Heart right ventricle (tissue), 16 donors: ENCODE results near the gene ABHD12. TPM values are rescaled to one million over a fixed set of nuclear protein-coding genes. Genes with fewer than 3 reads are reported as not detected.
A peak's percentile ranks its signal among the peaks of the same experiment; 100 is the strongest.

Experiments
- ATAC-seq, 8 donors: fragments of 200-7000 bp; cut with Tn5 transposase; one replicate each; pipeline ENCODE4 v1.9.1; 2020; ENCODE audit warnings: mild to moderate bottlenecking in 8 of 8, moderate library complexity in 8 of 8, moderate number of reproducible peaks in 1 of 8
- DNase-seq, 2 donors: peaks; one replicate each; pipeline ENCODE4 v3.0.0-alpha.2; 2020
- H3K27ac ChIP-seq, 10 donors: fragments of 200-600 bp; sonication (generic) in 2 of 10; one replicate each; pipeline versions ENCODE4 v1.5.0 to v1.8.0; 2020 to 2022; ENCODE audit warnings: mild to moderate bottlenecking in 3 of 10
- H3K27me3 ChIP-seq, 7 donors: fragments of 200-600 bp; one replicate each; pipeline ENCODE4 v1.8.0; 2021 to 2022; ENCODE audit warnings: mild to moderate bottlenecking in 2 of 7
- H3K36me3 ChIP-seq, 9 donors: fragments of 200-600 bp; sonication (generic) in 1 of 9; one replicate each; pipeline versions ENCODE4 v1.5.0 to v1.8.0; 2020 to 2022; ENCODE audit warnings: mild to moderate bottlenecking in 2 of 9
- H3K4me1 ChIP-seq, 9 donors: fragments of 200-600 bp; sonication (generic) in 1 of 9; one replicate each; pipeline versions ENCODE4 v1.5.0 to v1.8.0; 2020 to 2022; ENCODE audit warnings: mild to moderate bottlenecking in 4 of 9
- H3K4me3 ChIP-seq, 10 donors: fragments of 200-600 bp; sonication (generic) in 2 of 10; one replicate each; pipeline versions ENCODE4 v1.5.0 to v1.8.0; 2020 to 2022; ENCODE audit warnings: mild to moderate bottlenecking in 7 of 10, moderate library complexity in 2 of 10
- H3K9me3 ChIP-seq, 11 donors: fragments of 200-600 bp in 10 of 11; sonication (generic) in 2 of 11; one replicate each; pipeline versions ENCODE4 v1.5.0 to v1.8.0; 2013 to 2022; ENCODE audit warnings: mild to moderate bottlenecking in 2 of 11, control low read depth in 1 of 11, moderate library complexity in 1 of 11
- WGBS, 2 donors: extraction: QIAGEN DNeasy Blood & Tissue Kit; methylation state at CpG; one replicate each; pipeline ENCODE4 v1.1.7; 2013; ENCODE audit warnings: inconsistent platforms in 1 of 2; 5-methylcytosine and 5-hydroxymethylcytosine counted together
- intact Hi-C, 10 donors: fragments of 100-400 bp; cut with DNase I; formaldehyde crosslinking; loops; one replicate each; pipeline versions ENCODE4 v1.11.1 to v1.14.2; 2022
- polyA plus RNA-seq, 2 donors: library from polyadenylated mRNA; stranded (reverse); fragments of 200-250 nt; gene quantifications; one replicate each; pipeline ENCODE4 v1.2.3, GENCODE V29; 2013
- total RNA-seq, 10 donors: library from RNA; stranded (reverse); fragmentation: NEBNext Ultra II Directional in 3 of 10; extraction: Animal tissue kit (Norgen Biotek cat#: 25700) in 3 of 10; gene quantifications; one replicate each; pipeline versions ENCODE4 v1.2.1 to v1.2.4, GENCODE V29; 2021 to 2023
- TF ChIP-seq, protein P1 (sequence below), 9 donors: fragments of 200-600 bp; sonication (generic) in 2 of 9; IDR thresholded peaks; one replicate each; pipeline versions ENCODE4 v1.5.0 to v1.8.0; 2021 to 2022; ENCODE audit warnings: antibody characterized with exemption in 9 of 9, mild to moderate bottlenecking in 5 of 9, moderate library complexity in 1 of 9
- donor health status: Arrhythmogenic right ventricular cardiomyopathy.
- donor health status: ischemic (EF 13 %, LVEDD 7.1; RV severe dilation, severe dysfunction).
- donor health status: healthy with polysubstance abuse.
- donor health status: DM: no; HTN: yes; CAD: no.
- donor health status: DM: no; HTN: no; CAD: no.
- donor health status: ischemic (EF 25% LVEDD 6.9; RV normal size, moderate dysfunction).
- donor health status: ischemic (EF 25% LVEDD 5.7; RV mildly dilated, moderate dysfunction).
- donor health status: healthy.
- donor health status: DM: yes; HTN: yes; CAD: no.
- donor health status: Ischemic cardiomyopathy.
- donor health status: ischemic (EF 35%, LVEDD 5.7; RV mildly dilated, moderate dysfunction).
- donor health status: nonischemic (EF 11% LVEDD 7.7; RV severe dilation, severe dysfunction).
- donor health status: DM: yes; HTN: yes; CAD: no.
- donor health status: PGD.
- donor health status: ischemic (EF 29% LVEDD 5.4; RV normal size, mild dysfunction).
- donor health status: nonischemic (EF 23%, LVEDD 6.1; RV moderate dilation, normal function).

The ABHD12 gene
- total and polyA plus RNA-seq, 12 donors, result 21.1 to 41.3 (median 28.1) TPM

DNA sequence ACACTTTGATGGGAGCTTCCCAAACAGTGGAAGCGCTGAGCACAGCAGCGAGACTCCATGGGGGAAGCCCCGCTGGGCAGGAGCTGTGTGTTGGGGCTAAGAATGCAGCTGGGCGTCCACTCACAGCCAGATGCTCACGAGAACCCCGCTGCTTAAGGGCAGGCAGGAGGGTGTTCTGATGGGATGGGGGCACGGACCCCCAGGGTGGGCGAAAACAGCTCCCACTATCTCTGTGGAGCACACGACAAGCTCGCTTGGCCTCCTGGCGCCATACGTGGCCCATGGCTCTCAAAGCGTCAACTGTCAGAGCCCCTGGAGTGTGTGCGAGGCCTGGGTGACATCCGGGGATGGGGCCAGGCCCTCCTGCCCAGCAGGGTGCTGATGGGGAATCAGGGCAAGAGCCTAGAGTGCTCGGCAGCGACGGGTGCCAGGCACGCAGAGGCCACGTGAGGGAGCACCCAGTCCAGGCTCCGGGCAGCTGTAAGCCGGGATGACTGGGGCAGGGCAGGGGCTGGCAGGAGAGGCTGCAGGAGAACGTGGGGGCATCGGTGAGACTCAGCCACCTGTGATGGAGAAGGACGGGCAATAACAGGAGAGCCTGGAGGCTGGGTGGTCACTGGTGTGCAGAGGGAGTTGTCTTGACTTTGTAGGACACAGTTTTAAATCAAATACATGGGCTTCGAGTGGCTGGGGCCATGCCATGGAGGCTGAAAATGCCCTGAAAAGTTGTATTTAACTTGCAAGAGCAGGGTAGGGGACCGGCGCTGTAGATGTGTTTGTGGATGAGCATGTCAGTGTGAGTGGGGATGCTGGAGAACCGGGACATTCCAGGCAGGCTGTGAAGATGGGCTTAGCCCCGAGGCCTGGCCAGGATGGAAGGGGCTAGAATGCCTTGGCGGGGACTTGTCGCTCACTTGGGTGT, 115.5 kb downstream of the ABHD12 start:
- Histone ChIP-seq H3K4me3 (no peak overlapping the region), H3K4me1 (peaks cover 0 to 79% (median 43%) of the 10 kb centered on the region in 9 donors), H3K9me3 (no peaks in the 10 kb centered on the region), H3K36me3 (peaks cover 0 to 99% (median 71%) of the 10 kb centered on the region in 9 donors), H3K27me3 (no peaks in the 10 kb centered on the region), H3K27ac (peak overlapping the region in 8 of 10 donors; percentile 31 to 73 (median 46))
- peak; percentile 44 to 72 (median 64) for ATAC-seq
- DNase-seq, result peak; percentile 54 to 71
- intact Hi-C loops, result loop anchor here in 1 of 10 donors (2.0 kb wide), 1 partner anchor 22 kb away; no protein-coding TSS in a partner anchor
- TF ChIP-seq, protein P1, sequence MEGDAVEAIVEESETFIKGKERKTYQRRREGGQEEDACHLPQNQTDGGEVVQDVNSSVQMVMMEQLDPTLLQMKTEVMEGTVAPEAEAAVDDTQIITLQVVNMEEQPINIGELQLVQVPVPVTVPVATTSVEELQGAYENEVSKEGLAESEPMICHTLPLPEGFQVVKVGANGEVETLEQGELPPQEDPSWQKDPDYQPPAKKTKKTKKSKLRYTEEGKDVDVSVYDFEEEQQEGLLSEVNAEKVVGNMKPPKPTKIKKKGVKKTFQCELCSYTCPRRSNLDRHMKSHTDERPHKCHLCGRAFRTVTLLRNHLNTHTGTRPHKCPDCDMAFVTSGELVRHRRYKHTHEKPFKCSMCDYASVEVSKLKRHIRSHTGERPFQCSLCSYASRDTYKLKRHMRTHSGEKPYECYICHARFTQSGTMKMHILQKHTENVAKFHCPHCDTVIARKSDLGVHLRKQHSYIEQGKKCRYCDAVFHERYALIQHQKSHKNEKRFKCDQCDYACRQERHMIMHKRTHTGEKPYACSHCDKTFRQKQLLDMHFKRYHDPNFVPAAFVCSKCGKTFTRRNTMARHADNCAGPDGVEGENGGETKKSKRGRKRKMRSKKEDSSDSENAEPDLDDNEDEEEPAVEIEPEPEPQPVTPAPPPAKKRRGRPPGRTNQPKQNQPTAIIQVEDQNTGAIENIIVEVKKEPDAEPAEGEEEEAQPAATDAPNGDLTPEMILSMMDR (IDR thresholded peaks at IDR 0.05), result peak in 2 of 9 donors; percentile 33 to 38
- WGBS, 2 donors, result 57 to 76% methylated on average over 32 of the region's 32 CpGs

DNA sequence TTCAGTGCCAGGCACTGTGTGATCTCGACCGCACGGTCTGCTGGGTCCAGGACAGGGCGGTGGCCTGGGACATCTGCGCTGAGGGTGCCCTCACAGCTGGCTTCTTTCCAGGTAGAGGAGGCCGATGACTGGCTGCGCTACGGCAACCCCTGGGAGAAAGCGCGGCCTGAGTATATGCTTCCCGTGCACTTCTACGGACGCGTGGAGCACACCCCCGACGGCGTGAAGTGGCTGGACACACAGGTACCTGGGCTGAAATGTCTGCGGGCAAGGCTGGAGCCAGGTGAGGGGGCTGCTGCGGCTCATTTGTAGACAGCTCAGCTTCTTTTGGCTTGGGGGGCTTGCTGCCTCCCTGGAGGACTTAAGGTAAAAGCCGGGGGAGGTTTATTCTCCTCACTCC, 116.2 kb downstream of the ABHD12 start:
- DNase-seq, result peak in 1 of 2 donors; percentile 16
- ATAC-seq, result peak in 5 of 8 donors; percentile 14 to 35 (median 32)
- intact Hi-C loops, result loop anchor here in 1 of 10 donors (2.0 kb wide), 1 partner anchor 22 kb away; no protein-coding TSS in a partner anchor

DNA sequence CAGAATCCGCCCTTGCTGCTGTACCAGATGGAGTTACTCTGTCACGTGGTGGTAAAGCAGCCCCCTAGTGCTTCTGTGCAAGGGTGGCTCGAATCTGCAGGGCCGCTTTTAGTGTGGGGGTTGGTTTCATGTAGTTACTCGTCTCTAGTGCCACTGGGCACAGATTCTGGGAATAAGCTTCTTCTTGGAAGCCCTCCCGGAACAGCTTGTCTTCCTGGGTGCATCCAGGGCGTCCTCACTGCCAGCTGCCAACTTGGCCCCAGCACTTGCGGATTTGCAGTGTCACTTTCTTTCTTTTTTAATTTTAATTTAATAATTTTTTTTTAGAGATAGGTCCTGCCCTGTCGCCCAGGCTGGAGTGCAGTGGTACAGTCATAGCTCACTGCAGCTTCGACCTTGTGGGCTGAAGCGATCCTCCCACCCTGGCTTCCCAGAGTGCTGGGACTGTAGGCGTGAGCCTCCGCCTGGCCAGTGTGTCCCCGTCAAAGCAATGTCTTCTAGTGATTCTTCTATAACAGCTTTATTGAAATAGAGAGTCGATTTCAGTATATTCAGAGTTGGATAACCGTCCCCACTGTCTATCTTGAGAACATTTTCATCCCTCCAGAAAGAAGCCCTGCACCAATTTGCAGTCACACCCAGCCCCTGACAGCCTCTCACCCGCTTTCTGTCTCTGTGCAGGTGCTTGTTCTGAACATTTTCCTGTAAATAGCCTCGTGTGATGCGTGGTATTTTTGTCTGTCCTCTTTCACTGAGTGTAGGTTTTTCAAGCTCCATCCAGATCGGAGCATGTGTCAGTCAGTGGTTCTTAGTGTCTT, 116.9 kb downstream of the ABHD12 start:
- TF ChIP-seq, protein P1 (IDR thresholded peaks at IDR 0.05), result no peak
- WGBS, 2 donors, result 60 to 71% methylated on average over 20 of the region's 20 CpGs
- peak in 1 of 8 donors; percentile 34 for ATAC-seq
- peak in 1 of 2 donors; percentile 3 for DNase-seq
- H3K27me3 ChIP-seq, result no peaks in the 10 kb centered on the region
- peak overlapping the region in 8 of 10 donors; percentile 41 to 73 (median 52) for H3K27ac ChIP-seq
- no peaks in the 10 kb centered on the region for H3K9me3 ChIP-seq
- peaks cover 0 to 99% (median 71%) of the 10 kb centered on the region in 9 donors for H3K36me3 ChIP-seq
- intact Hi-C loops, result loop anchor here in 1 of 10 donors (2.0 kb wide), 1 partner anchor 21 kb away; no protein-coding TSS in a partner anchor
- H3K4me1 ChIP-seq, result peaks cover 0 to 79% (median 43%) of the 10 kb centered on the region in 9 donors
- H3K4me3 ChIP-seq, result no peak overlapping the region

More for the DNA sequence above, 116.2 kb downstream of the ABHD12 start:
- Histone ChIP-seq H3K27ac (peak overlapping the region in 8 of 10 donors; percentile 31 to 73 (median 46)), H3K27me3 (no peaks in the 10 kb centered on the region), H3K4me3 (no peak overlapping the region), H3K4me1 (peaks cover 0 to 79% (median 43%) of the 10 kb centered on the region in 9 donors), H3K36me3 (peaks cover 0 to 99% (median 71%) of the 10 kb centered on the region in 9 donors), H3K9me3 (no peaks in the 10 kb centered on the region)
- TF ChIP-seq, protein P1 (IDR thresholded peaks at IDR 0.05), result no peak
- WGBS, 2 donors, result 75 to 76% methylated on average over 20 of the region's 20 CpGs

DNA sequence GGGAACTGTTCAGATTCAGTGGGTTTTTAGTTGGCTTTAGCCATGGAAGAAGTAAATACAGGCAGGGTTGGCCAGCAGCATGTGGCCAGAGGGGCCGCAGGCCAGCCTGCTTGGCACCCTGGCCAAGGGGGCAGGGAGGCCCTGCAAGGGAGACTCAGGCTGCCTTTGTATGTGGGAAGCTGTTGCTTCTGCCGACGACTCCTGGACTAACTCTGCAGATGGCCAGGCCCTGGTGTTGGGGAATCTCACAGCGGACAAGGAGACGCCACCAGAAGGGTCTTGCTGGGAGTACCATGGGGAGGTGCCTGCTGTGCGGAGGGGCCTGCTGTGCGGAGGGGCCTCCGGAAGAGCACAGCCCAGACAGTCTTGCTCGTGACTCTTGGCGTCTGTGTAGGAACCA, 117.6 kb downstream of the ABHD12 start:
- no peak for ATAC-seq
- Histone ChIP-seq H3K36me3 (peaks cover 0 to 93% (median 68%) of the 10 kb centered on the region in 9 donors), H3K27me3 (no peaks in the 10 kb centered on the region), H3K9me3 (no peaks in the 10 kb centered on the region), H3K4me3 (no peak overlapping the region), H3K4me1 (peaks cover 0 to 72% (median 43%) of the 10 kb centered on the region in 9 donors), H3K27ac (peak overlapping the region in 7 of 10 donors; percentile 42 to 73 (median 56))
- DNase-seq, result peak in 1 of 2 donors; percentile 3
- TF ChIP-seq, protein P1 (IDR thresholded peaks at IDR 0.05), result no peak
- intact Hi-C loops, result no loop called here
- WGBS, 2 donors, result 66 to 75% methylated on average over 10 of the region's 10 CpGs
